GM12878 (cell line): ENCODE measurements around the gene GARIN5A. TPM values are rescaled to one million over a fixed set of nuclear protein-coding genes. Genes with fewer than 3 reads are reported as not detected.
A peak's percentile ranks its signal among the peaks of the same experiment; 100 is the strongest.

Experiments
- ATAC-seq: fragments of 200-7000 bp; cut with Tn5 transposase; 3 replicates; pipeline ENCODE4 v1.9.1; 2020; ENCODE audit warnings: mild to moderate bottlenecking, moderate library complexity
- BruUV-seq: library from RNA; stranded (reverse); fragments of 400-500 nt; replicated peaks from 2 replicates; lab custom pipeline; 2021; lab: Mats Ljungman, UMichigan
- CTCF ChIA-PET: fragments of 300-600 bp; sonication (Branson Sonifier 250); formaldehyde crosslinking; extraction: SDS; loops from one replicate; lab custom pipeline; 2021; ENCODE audit warnings: inconsistent platforms; lab: Yijun Ruan, JAX
- POLR2A ChIA-PET: fragments of 350-600 bp; formaldehyde crosslinking; extraction: SDS; loops from one replicate; lab custom pipeline; 2021; ENCODE audit warnings: inconsistent platforms; lab: Charles Lee
- RAD21 ChIA-PET: fragments of 300-600 bp; sonication (Branson Sonifier 250); formaldehyde crosslinking; loops from one replicate; lab custom pipeline; 2023; ENCODE audit warnings: antibody characterized with exemption; ENCODE audit not compliant: unreplicated experiment; lab: Charles Lee
- SMC1A ChIA-PET: fragments of 300-600 bp; sonication (Branson Sonifier 250); formaldehyde crosslinking; loops from one replicate; lab custom pipeline; 2023; ENCODE audit not compliant: unreplicated experiment, uncharacterized antibody; lab: Charles Lee
- DNase-seq: peaks from one replicate; pipeline ENCODE4 v3.0.0-alpha.2; 2011; ENCODE audit warnings: low read depth, low spot score
- FAIRE-seq: peaks from 3 replicates; lab custom pipeline; 2011; peaks lifted over from hg19 to GRCh38; lab: Jason Lieb, UNC
- H2AFZ ChIP-seq: 2 replicates; pipeline ENCODE4 v1.6.0; 2011; ENCODE audit warnings: low read depth, low read length, control low read depth; ENCODE audit not compliant: control insufficient read depth
- H3K27ac ChIP-seq: 2 replicates; pipeline ENCODE4 v1.5.1; 2011; ENCODE audit warnings: control low read depth; ENCODE audit not compliant: control insufficient read depth, insufficient read depth
- H3K27me3 ChIP-seq, 2 experiments: replicated peaks in 1 of 2; 2 replicates each; pipeline versions ENCODE4 v1.6.0 to v1.6.1; 2011; ENCODE audit warnings: low read length in 1 of 2; ENCODE audit not compliant: control insufficient read depth in 2 of 2, insufficient read depth in 2 of 2
- H3K36me3 ChIP-seq, 2 experiments: 2 replicates each; pipeline ENCODE4 v1.5.1; 2011; ENCODE audit warnings: low read length in 1 of 2; ENCODE audit not compliant: control insufficient read depth in 2 of 2, insufficient read depth in 2 of 2
- H3K4me1 ChIP-seq: 2 replicates; pipeline ENCODE4 v1.6.1; 2011; ENCODE audit warnings: mild to moderate bottlenecking, low read length, moderate library complexity, mixed read lengths; ENCODE audit not compliant: control insufficient read depth, insufficient read depth
- H3K4me2 ChIP-seq: 2 replicates; pipeline ENCODE4 v1.6.0; 2011; ENCODE audit warnings: control low read depth; ENCODE audit not compliant: control insufficient read depth, insufficient read depth
- H3K4me3 ChIP-seq: fragments of 200-600 bp; sonication (generic); 2 replicates; pipeline ENCODE4 v1.5.1; 2016
- H3K79me2 ChIP-seq: 2 replicates; pipeline ENCODE4 v1.6.0; 2011; ENCODE audit warnings: low read length; ENCODE audit not compliant: control insufficient read depth, insufficient read depth
- H3K9ac ChIP-seq: 2 replicates; pipeline ENCODE4 v1.8.0; 2011; ENCODE audit warnings: low read length, control low read depth, mixed read lengths; ENCODE audit not compliant: control insufficient read depth, insufficient read depth
- H3K9me3 ChIP-seq: replicated peaks from 3 replicates; pipeline ENCODE4 v1.5.1; 2011; ENCODE audit warnings: mild to moderate bottlenecking, low read length; ENCODE audit not compliant: control insufficient read depth, insufficient read depth
- H4K20me1 ChIP-seq: 2 replicates; pipeline ENCODE4 v1.6.0; 2011; ENCODE audit not compliant: control insufficient read depth, insufficient read depth
- BACH1 ChIP-seq: fragments of 450-650 bp; IDR thresholded peaks from 2 replicates; pipeline ENCODE4 v1.6.1; 2017; ENCODE audit warnings: mild to moderate bottlenecking, borderline replicate concordance
- BCLAF1 ChIP-seq: fragments of 450-650 bp; IDR thresholded peaks from 2 replicates; pipeline ENCODE4 v1.6.1; 2017; ENCODE audit warnings: antibody characterized with exemption, mild to moderate bottlenecking, moderate library complexity
- MTA2 ChIP-seq: fragments of 450-650 bp; IDR thresholded peaks from 2 replicates; pipeline ENCODE4 v1.6.1; 2016; ENCODE audit warnings: low read depth, mild to moderate bottlenecking, moderate library complexity
- NFXL1 ChIP-seq: fragments of 450-650 bp; IDR thresholded peaks from 2 replicates; pipeline ENCODE4 v1.6.1; 2017; ENCODE audit warnings: antibody characterized with exemption, mild to moderate bottlenecking, borderline replicate concordance
- NKRF ChIP-seq: fragments of 450-650 bp; conservative IDR thresholded peaks from 2 replicates; pipeline ENCODE4 v1.6.1; 2017; ENCODE audit warnings: mild to moderate bottlenecking, moderate library complexity
- PBX3 ChIP-seq: IDR thresholded peaks from 2 replicates; pipeline ENCODE4 v1.6.1; 2011; ENCODE audit warnings: mild to moderate bottlenecking, low read depth, low read length, moderate library complexity; ENCODE audit not compliant: insufficient replicate concordance
- RFX5 ChIP-seq: IDR thresholded peaks from 2 replicates; pipeline ENCODE4 v1.6.1; 2011; ENCODE audit warnings: low read depth, low read length, improper control_type of control experiment
- RUNX3 ChIP-seq: IDR thresholded peaks from 2 replicates; pipeline ENCODE4 v1.6.1; 2012; ENCODE audit warnings: low read length, inconsistent platforms
- SMAD1 ChIP-seq: fragments of 450-650 bp; IDR thresholded peaks from 2 replicates; pipeline ENCODE4 v1.6.1; 2018; ENCODE audit warnings: mild to moderate bottlenecking, low read depth; ENCODE audit not compliant: partially characterized antibody
- TBL1XR1 ChIP-seq: IDR thresholded peaks from 2 replicates; pipeline ENCODE4 v1.6.1; 2012; ENCODE audit warnings: low read depth, low read length, improper control_type of control experiment
- WGBS: methylation state at CpG from one replicate; pipeline ENCODE4 v1.1.6; 2016; ENCODE audit warnings: low lambda C conversion rate; ENCODE audit not compliant: insufficient replicate concordance, insufficient coverage; ENCODE audit errors: missing lambda C conversion rate; 5-methylcytosine and 5-hydroxymethylcytosine counted together
- in situ Hi-C: fragments of 300-500 bp; cut with MboI; formaldehyde crosslinking; loops from 9 replicates; pipeline ENCODE4 v1.14.3; 2018; ENCODE audit warnings: mixed read lengths
- intact Hi-C: fragments of 100-400 bp; cut with micrococcal nuclease; formaldehyde crosslinking; loops from one replicate; pipeline ENCODE4 v1.14.2; 2022; ENCODE audit not compliant: unreplicated experiment
- polyA plus RNA-seq, 11 experiments: library from polyadenylated mRNA; depleted of rRNA in 4 of 11; unstranded in 6 of 11; stranded (reverse) in 5 of 11; fragments of >200 nt; fragmentation: Nextera tagmentation in 4 of 11; fragmentation: Illumina TruSeq in 1 of 11; extraction: Ambion mirVana in 4 of 11; extraction: Trizol in 1 of 11; gene quantifications; 1 replicate in 1 of 11; 2 replicates in 10 of 11; pipeline versions ENCODE4 v1.2.1 to v1.2.3, GENCODE V29; 2011 to 2016; ENCODE audit warnings: inconsistent platforms in 2 of 11, missing spikeins in 2 of 11, low read depth in 1 of 11
- total RNA-seq, 4 experiments: library from RNA; depleted of rRNA in 3 of 4; stranded (reverse); fragments of >200 nt in 3 of 4; fragmentation: Illumina TruSeq in 1 of 4; extraction: Trizol in 1 of 4; gene quantifications; 2 replicates each; pipeline versions ENCODE4 v1.2.1 to v1.2.3, GENCODE V29; 2013 to 2021

Gene GARIN5A
- total and polyA plus RNA-seq, 10 of the 15 experiments (the other 5 are each of a cell fraction or from before 2014, with no cell fraction given) = 0.18 to 1.2 (median 0.24) TPM; not detected in 6

GRCh38 chr19:50420808-50421207 is 55.8 kb downstream of the GARIN5A start (continued):
- TF ChIP-seq BCLAF1 (no peak), PBX3 (no peak), RFX5 (no peak), TBL1XR1 (no peak), NFXL1 (no peak), BACH1 (no peak)

- Histone ChIP-seq H4K20me1 (peaks cover 4% of the 10 kb centered on the region), H3K4me3 (peak overlapping the region; percentile 78), H3K36me3 (peaks cover 7 to 9% of the 10 kb centered on the region in 2 experiments; a peak in 3 of 4 replicates), H2AFZ (no peak overlapping the region), H3K4me2 (peak overlapping the region; percentile 61), H3K9ac (peak overlapping the region; percentile 60), H3K9me3 (no peaks in the 10 kb centered on the region), H3K79me2 (peaks cover 33% of the 10 kb centered on the region), H3K27me3 (no peaks in the 10 kb centered on the region), H3K4me1 (peaks cover 41% of the 10 kb centered on the region), H3K27ac (peak overlapping the region; percentile 79)
- RAD21 ChIA-PET = interaction anchor here (1.4 to 2.7 kb wide), 4 partner anchors 36 to 63 kb away, joined by 3 to 8 read pairs (median 6); partner anchors contain the start of genes NAPSA and POLD1
- SMC1A ChIA-PET = interaction anchor here (1.0 to 2.1 kb wide), 5 partner anchors 11 to 78 kb away, joined by 3 to 10 read pairs (median 4); partner anchors contain the start of gene POLD1
- DNase-seq = no peak
- FAIRE-seq = no peak
- WGBS = 3% methylated on average over 3 of the region's 3 CpGs
- TF ChIP-seq RUNX3 = peak; percentile 52; the same call in 1 of the 2 replicates
- no peak; the same call in 1 of the 2 replicates for TF ChIP-seq MTA2
- 0 out of 2 replicates have a peak, but pooled peaks have one; percentile 6 for TF ChIP-seq NKRF
- peak; percentile 27 for TF ChIP-seq SMAD1
- POLR2A ChIA-PET = interaction anchor here (1.0 to 4.8 kb wide), 7 partner anchors 9 to 525 kb away, joined by 3 to 26 read pairs (median 6); partner anchors contain the start of gene POLD1
- no TSS peak for BruUV-seq
- ATAC-seq = no peak
- intact Hi-C loops (no loop called here), in situ Hi-C loops (no loop called here)
- CTCF ChIA-PET = interaction anchor here (1.3 to 3.1 kb wide), 6 partner anchors 40 to 136 kb away, joined by 3 to 19 read pairs (median 6); no protein-coding TSS in a partner anchor
These were observed 56.5 kb downstream of the GARIN5A start for GRCh38 chr19:50420127-50420526.
